ENCODE measurements around the gene PDE5A. TPM values are rescaled to one million over a fixed set of nuclear protein-coding genes. Genes with fewer than 3 reads are reported as not detected.
"Not testable (repeated sequence)": the region's sequence is repeated elsewhere in the genome, so short reads cannot be mapped to it uniquely, and the experiment has no call there.

PDE5A gene
- total and polyA plus RNA-seq, 4 donors: 3.8 to 121 (median 16.9) TPM

DNA sequence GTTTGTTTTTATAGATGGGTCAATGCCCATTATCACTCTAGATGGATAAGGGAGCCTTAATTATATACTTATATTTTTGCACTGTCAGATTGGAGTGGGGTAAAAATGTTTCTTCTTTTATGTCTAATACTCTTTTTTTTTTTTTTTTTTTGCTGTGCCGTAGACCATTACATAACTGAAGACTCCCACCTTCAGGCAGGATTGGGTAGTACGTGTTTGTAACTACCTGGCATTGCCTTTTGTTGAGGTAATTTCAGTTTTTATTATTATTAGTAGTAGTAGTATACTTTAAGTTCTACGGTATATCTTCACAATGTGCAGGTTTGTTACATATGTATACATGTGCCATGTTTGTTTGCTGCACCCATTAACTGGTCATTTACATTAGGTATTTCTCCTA lies 165.9 kb downstream of the PDE5A start:
- H3K4me1 ChIP-seq (ENCODE audit: control insufficient read depth in 5 of 5, insufficient read depth in 5 of 5, low read length in 5 of 5); H3K9ac ChIP-seq (ENCODE audit: insufficient read depth in 1 of 2, low read length in 2 of 2); H3K9me3 ChIP-seq (ENCODE audit: control insufficient read depth in 4 of 4, insufficient read depth in 3 of 4, low read length in 3 of 4); H3K36me3 ChIP-seq (ENCODE audit: control insufficient read depth in 4 of 4, insufficient read depth in 4 of 4, low read length in 4 of 4); H3K27ac ChIP-seq (ENCODE audit: low read depth in 1 of 2, low read length in 1 of 2); H3K27me3 ChIP-seq (ENCODE audit: control insufficient read depth in 3 of 3, insufficient read depth in 3 of 3, low read length in 2 of 3); H3K4me3 ChIP-seq; ATAC-seq (ENCODE audit: insufficient read depth, low FRiP score): not testable (repeated sequence)
- 76 to 80% methylated on average over 3 of the region's 3 CpGs for WGBS, 2 donors
- DNase-seq: peak in 1 of 3 donors; percentile 13

DNA sequence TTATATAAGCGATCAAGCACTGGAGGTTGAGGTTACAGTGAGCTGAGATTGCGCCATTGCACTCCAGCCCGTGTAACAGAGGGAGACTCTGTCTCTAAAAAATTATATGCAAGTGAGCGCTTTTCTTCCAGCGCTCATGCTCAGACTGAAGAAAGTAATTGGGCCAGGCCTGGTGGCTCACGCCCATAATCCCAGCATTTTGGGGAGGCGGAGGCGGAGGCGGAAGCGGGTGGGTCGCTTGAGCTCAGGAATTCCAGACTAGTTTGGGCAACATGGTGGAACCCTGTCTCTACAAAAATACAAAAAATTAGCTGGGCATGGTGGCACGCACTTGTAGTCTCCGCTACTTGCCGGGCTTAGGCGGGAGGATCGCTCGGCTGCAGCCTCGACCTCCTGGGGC lies 172.9 kb downstream of the PDE5A start:
- 45 to 77% methylated on average over 18 of the region's 18 CpGs for WGBS, 2 donors
- not testable (repeated sequence) for H3K9me3 ChIP-seq (ENCODE audit: control insufficient read depth in 4 of 4, insufficient read depth in 3 of 4, low read length in 3 of 4); ATAC-seq (ENCODE audit: insufficient read depth, low FRiP score); H3K4me1 ChIP-seq (ENCODE audit: control insufficient read depth in 5 of 5, insufficient read depth in 5 of 5, low read length in 5 of 5); H3K4me3 ChIP-seq; H3K9ac ChIP-seq (ENCODE audit: insufficient read depth in 1 of 2, low read length in 2 of 2); H3K27me3 ChIP-seq (ENCODE audit: control insufficient read depth in 3 of 3, insufficient read depth in 3 of 3, low read length in 2 of 3); H3K36me3 ChIP-seq (ENCODE audit: control insufficient read depth in 4 of 4, insufficient read depth in 4 of 4, low read length in 4 of 4)
- H3K27ac ChIP-seq (ENCODE audit: low read depth in 1 of 2, low read length in 1 of 2): peak overlapping the region in 1 of 2 donors; percentile 40
- DNase-seq: peak; percentile 41 to 56 (median 49)

DNA sequence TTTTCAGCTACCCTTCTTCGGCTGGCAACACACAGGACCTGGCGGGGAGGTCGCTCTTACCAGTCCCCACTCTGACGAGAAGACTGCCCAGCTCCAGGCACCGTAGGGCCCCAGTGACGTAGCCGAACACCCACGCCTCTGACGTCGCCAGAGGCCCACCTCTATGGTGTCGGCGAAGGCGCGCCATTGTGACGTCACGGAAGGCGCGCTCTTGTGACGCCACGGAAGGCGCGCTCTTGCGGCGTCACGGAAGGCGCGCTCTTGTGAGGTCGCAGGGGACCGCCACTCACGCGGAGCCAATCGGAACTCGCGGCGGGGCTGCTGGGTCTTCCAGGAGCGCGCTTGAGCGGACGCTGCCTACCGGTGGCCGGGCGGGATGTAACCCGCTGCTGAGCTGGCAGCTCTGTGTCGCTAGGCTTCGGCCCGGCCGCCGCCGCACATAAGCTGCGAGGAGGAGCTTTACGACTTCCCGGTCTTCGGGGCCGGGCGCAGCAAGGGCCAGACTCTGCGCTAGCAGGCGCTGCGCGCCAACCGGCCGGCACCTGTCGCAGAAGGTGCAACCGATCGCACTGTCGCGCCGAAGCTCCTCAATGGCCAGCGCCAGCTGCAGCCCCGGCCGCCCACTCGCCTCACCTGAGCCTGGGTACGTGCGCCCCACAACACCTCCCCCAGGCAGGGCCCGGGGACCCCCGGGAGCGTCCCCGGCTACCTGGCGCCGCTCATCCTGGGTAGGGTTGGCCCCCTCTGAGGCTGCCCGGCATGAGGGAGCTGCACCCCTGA lies 173.9 kb downstream of the PDE5A start:
- H3K9me3 ChIP-seq (ENCODE audit: control insufficient read depth in 4 of 4, insufficient read depth in 3 of 4, low read length in 3 of 4); H3K27me3 ChIP-seq (ENCODE audit: control insufficient read depth in 3 of 3, insufficient read depth in 3 of 3, low read length in 2 of 3); H3K4me1 ChIP-seq (ENCODE audit: control insufficient read depth in 5 of 5, insufficient read depth in 5 of 5, low read length in 5 of 5); H3K36me3 ChIP-seq (ENCODE audit: control insufficient read depth in 4 of 4, insufficient read depth in 4 of 4, low read length in 4 of 4): not testable (repeated sequence)
- Histone ChIP-seq H3K9ac (ENCODE audit: insufficient read depth in 1 of 2, low read length in 2 of 2) (peak overlapping the region; percentile 93 to 96), H3K27ac (ENCODE audit: low read depth in 1 of 2, low read length in 1 of 2) (peak overlapping the region; percentile 77 to 96), H3K4me3 (peak overlapping the region; percentile 84)
- 0% methylated on average over 55 to 80 of the region's 80 CpGs for WGBS, 2 donors
- peak; percentile 100 for ATAC-seq (ENCODE audit: insufficient read depth, low FRiP score)
- DNase-seq: peak; percentile 97 to 98 (median 98)

DNA sequence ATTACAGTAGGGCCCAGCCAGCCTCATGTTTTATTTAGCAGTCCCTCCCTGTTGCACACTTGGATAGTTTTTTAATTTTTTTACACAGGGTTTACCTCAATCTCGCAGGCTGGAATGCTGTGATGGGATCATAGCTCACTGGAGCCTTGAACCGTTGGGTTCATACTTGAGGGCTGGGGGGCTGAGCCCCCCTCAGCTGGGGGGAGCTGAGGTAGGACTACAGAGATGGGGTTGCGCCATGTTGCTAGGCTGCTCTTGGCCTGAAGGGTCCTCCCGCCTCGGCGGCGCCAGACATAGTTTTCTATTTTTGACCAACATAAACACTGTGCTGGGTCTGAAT lies 174.5 kb downstream of the PDE5A start:
- H3K9me3 ChIP-seq (ENCODE audit: control insufficient read depth in 4 of 4, insufficient read depth in 3 of 4, low read length in 3 of 4); ATAC-seq (ENCODE audit: insufficient read depth, low FRiP score); DNase-seq; H3K36me3 ChIP-seq (ENCODE audit: control insufficient read depth in 4 of 4, insufficient read depth in 4 of 4, low read length in 4 of 4); H3K27me3 ChIP-seq (ENCODE audit: control insufficient read depth in 3 of 3, insufficient read depth in 3 of 3, low read length in 2 of 3); H3K4me1 ChIP-seq (ENCODE audit: control insufficient read depth in 5 of 5, insufficient read depth in 5 of 5, low read length in 5 of 5): not testable (repeated sequence)
- peak overlapping the region; percentile 84 for H3K4me3 ChIP-seq
- peak overlapping the region; percentile 93 to 96 for H3K9ac ChIP-seq (ENCODE audit: insufficient read depth in 1 of 2, low read length in 2 of 2)
- H3K27ac ChIP-seq (ENCODE audit: low read depth in 1 of 2, low read length in 1 of 2): peak overlapping the region; percentile 67 to 96
- 4 to 6% methylated on average over 7 of the region's 7 CpGs for WGBS, 2 donors

DNA sequence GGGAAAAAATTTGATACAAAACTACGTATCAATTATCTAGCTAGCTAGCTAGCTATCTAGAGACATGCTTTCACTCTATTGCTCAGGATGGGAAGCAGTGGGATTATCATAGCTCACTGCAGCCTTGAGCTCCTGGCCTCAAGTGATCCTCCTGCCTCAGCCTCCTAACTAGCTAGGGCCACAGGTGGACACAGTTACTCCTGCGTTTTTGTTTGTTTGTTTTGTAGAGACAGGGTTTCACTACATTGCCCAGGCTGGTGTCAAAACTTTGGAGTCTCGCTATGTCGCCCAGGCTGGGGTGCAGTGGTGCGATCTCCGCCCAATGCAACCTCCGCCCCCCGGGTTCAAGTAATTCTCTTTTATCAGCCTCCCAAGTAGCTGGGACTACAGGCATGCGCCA lies 175.3 kb downstream of the PDE5A start:
- ATAC-seq (ENCODE audit: insufficient read depth, low FRiP score); H3K27ac ChIP-seq (ENCODE audit: low read depth in 1 of 2, low read length in 1 of 2); H3K4me3 ChIP-seq; H3K9me3 ChIP-seq (ENCODE audit: control insufficient read depth in 4 of 4, insufficient read depth in 3 of 4, low read length in 3 of 4); H3K4me1 ChIP-seq (ENCODE audit: control insufficient read depth in 5 of 5, insufficient read depth in 5 of 5, low read length in 5 of 5); H3K36me3 ChIP-seq (ENCODE audit: control insufficient read depth in 4 of 4, insufficient read depth in 4 of 4, low read length in 4 of 4); H3K27me3 ChIP-seq (ENCODE audit: control insufficient read depth in 3 of 3, insufficient read depth in 3 of 3, low read length in 2 of 3); DNase-seq; H3K9ac ChIP-seq (ENCODE audit: insufficient read depth in 1 of 2, low read length in 2 of 2): not testable (repeated sequence)
- 89 to 91% methylated on average over 9 of the region's 9 CpGs for WGBS, 2 donors

DNA sequence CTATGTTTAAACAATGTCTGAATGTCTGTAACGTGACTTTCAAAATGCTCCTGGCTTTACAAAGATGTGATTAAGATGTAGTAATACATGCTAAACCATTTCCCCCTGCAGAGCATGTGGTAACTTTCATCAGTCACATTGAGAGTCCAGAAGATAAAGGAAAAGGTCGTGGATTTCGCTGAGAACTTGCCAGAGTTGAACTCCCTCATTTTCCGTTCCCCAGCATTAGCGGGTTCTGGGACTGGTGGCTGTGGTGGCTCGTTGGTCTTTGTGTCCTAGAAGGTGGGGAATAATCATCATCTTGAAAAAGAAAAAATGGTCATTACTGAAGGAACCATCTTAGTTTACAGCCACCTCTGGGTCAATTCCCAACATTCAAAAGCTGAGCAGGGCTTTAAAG lies 178.8 kb downstream of the PDE5A start:
- not testable (repeated sequence) for ATAC-seq (ENCODE audit: insufficient read depth, low FRiP score); H3K36me3 ChIP-seq (ENCODE audit: control insufficient read depth in 4 of 4, insufficient read depth in 4 of 4, low read length in 4 of 4); H3K9ac ChIP-seq (ENCODE audit: insufficient read depth in 1 of 2, low read length in 2 of 2); H3K27me3 ChIP-seq (ENCODE audit: control insufficient read depth in 3 of 3, insufficient read depth in 3 of 3, low read length in 2 of 3); H3K4me3 ChIP-seq; H3K4me1 ChIP-seq (ENCODE audit: control insufficient read depth in 5 of 5, insufficient read depth in 5 of 5, low read length in 5 of 5); H3K27ac ChIP-seq (ENCODE audit: low read depth in 1 of 2, low read length in 1 of 2); H3K9me3 ChIP-seq (ENCODE audit: control insufficient read depth in 4 of 4, insufficient read depth in 3 of 4, low read length in 3 of 4)
- 70 to 81% methylated on average over 6 of the region's 6 CpGs for WGBS, 2 donors
- peak; percentile 22 to 78 (median 69) for DNase-seq

Small RNA genes lying within 50 kb of the gene (small RNA-seq; reads per million reads assigned to genes)
- gene RF00614 (ENCODE audit: low replicate concordance): not detected

Data from lung (tissue), 11 donors.